ENCODE results near the gene SH3GL3.

Gene SH3GL3

GRCh38 chr15:83653639-83654378 lies 206.7 kb downstream of the SH3GL3 start, which contains the start of gene ADAMTSL3:
ADAMTSL3 (plus strand) TSS chr15:83654123; CDS start chr15:83655762, 1,639 bp downstream.
- TF ChIP-seq CREB1 (IDR thresholded peaks at IDR 0.05; ENCODE audit: low read depth) = no peak
- TF ChIP-seq NFIC (IDR thresholded peaks at IDR 0.05) = peak; percentile 27; the same call in 1 of the 2 replicates
- TF ChIP-seq, protein P1, sequence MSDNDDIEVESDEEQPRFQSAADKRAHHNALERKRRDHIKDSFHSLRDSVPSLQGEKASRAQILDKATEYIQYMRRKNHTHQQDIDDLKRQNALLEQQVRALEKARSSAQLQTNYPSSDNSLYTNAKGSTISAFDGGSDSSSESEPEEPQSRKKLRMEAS (IDR thresholded peaks at IDR 0.05) = peak; percentile 57

DNA sequence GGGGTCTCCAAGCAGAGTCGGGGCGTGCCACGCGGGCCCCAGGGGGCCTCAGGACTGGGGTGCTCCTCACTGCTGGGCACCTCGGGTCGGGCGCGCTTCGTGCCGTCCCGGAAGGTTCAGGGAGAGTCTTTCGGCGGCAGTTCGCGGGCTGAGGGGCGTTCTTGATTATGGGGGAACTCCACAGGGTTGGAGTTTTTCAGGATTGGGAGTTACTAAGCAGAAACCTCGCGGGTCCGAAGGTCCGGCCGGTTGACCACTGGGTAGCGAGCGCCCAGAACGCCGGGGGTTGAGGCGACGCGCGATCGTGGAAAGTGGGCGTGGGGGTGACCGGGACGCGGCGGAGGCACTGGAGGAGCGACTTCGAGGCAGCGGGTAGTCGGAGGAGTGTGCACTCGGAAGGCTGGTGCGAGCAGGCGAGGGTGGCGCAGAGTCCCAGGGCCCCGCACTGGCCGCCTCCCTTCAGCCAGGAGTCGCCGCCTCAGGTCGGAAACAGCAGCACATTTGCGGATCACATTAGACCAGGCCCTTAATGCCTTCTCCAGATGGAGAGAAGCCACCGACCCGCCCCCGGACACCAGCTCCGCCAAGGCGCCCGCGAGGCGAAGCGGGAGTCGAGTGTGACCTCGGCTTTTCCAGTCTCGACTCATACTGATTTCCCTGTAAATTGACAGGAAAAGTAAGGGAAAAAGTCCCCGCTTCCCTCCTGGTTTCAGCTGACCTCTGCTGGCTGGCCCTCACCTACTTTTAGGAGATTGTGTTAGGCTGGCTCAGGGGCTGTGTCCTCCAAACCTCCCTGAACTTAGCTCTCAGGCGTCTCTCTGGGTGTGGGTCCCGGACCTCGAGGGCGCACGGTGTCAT lies 207.5 kb downstream of the SH3GL3 start:
- TF ChIP-seq ZBTB7A (IDR thresholded peaks at IDR 0.05; ENCODE audit: low read depth) = no peak
- no peak for TF ChIP-seq RAD21 (IDR thresholded peaks at IDR 0.05; ENCODE audit: low read depth)
- no peak for TF ChIP-seq USF1 (IDR thresholded peaks at IDR 0.05)
- TF ChIP-seq, protein P1 (IDR thresholded peaks at IDR 0.05) = no peak
- no peak for TF ChIP-seq FOXM1 (IDR thresholded peaks at IDR 0.05; ENCODE audit: borderline replicate concordance, low read depth)
- TF ChIP-seq NFIC (IDR thresholded peaks at IDR 0.05) = no peak
- TF ChIP-seq TAF1 (IDR thresholded peaks at IDR 0.05; ENCODE audit: low read depth) = no peak
- no peak for TF ChIP-seq CEBPB (IDR thresholded peaks at IDR 0.05)
- TF ChIP-seq REST (IDR thresholded peaks at IDR 0.05; ENCODE audit: low read depth) = no peak
- TF ChIP-seq TEAD4 (IDR thresholded peaks at IDR 0.05) = no peak
- no peak for TF ChIP-seq EP300 (IDR thresholded peaks at IDR 0.05; ENCODE audit: borderline replicate concordance)
- no peak for TF ChIP-seq CREB1 (IDR thresholded peaks at IDR 0.05; ENCODE audit: low read depth)
- no peak for TF ChIP-seq TCF12 (IDR thresholded peaks at IDR 0.05; ENCODE audit: low read depth)
- TF ChIP-seq EGR1 (IDR thresholded peaks at IDR 0.05) = no peak
- TF ChIP-seq YY1 (IDR thresholded peaks at IDR 0.05; ENCODE audit: low read depth) = no peak

DNA sequence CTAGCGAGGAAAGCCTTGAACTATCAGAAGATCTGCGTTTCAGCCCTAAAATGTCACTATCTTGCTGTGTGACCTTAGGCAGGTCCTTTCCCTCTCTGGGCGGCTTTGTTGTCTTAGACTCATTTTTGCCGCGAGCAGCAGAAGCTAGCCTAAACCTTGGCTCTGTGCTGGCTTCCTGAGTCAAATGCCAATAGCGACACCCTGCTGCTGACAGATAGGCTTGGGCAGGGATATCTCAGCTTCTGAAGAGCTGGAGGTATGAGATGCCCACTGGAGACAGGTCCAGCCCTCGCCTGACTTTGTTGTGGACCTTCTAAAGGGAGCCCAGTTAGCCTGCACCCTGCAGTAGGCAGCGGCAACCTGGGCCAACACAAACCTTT lies 208.1 kb downstream of the SH3GL3 start:
- TF ChIP-seq NFIC (IDR thresholded peaks at IDR 0.05) (no peak), CREB1 (IDR thresholded peaks at IDR 0.05; ENCODE audit: low read depth) (no peak), USF1 (IDR thresholded peaks at IDR 0.05) (no peak), REST (IDR thresholded peaks at IDR 0.05; ENCODE audit: low read depth) (no peak), ZBTB7A (IDR thresholded peaks at IDR 0.05; ENCODE audit: low read depth) (no peak), TCF12 (IDR thresholded peaks at IDR 0.05; ENCODE audit: low read depth) (no peak), TEAD4 (IDR thresholded peaks at IDR 0.05) (no peak), FOXM1 (IDR thresholded peaks at IDR 0.05; ENCODE audit: borderline replicate concordance, low read depth) (no peak), RAD21 (IDR thresholded peaks at IDR 0.05; ENCODE audit: low read depth) (no peak)
- TF ChIP-seq, protein P1 (IDR thresholded peaks at IDR 0.05) = no peak

GRCh38 chr15:83656192-83656591 lies 209.1 kb downstream of the SH3GL3 start:
- TF ChIP-seq TEAD4 (IDR thresholded peaks at IDR 0.05) (no peak), EGR1 (IDR thresholded peaks at IDR 0.05) (no peak), USF1 (IDR thresholded peaks at IDR 0.05) (no peak)

DNA sequence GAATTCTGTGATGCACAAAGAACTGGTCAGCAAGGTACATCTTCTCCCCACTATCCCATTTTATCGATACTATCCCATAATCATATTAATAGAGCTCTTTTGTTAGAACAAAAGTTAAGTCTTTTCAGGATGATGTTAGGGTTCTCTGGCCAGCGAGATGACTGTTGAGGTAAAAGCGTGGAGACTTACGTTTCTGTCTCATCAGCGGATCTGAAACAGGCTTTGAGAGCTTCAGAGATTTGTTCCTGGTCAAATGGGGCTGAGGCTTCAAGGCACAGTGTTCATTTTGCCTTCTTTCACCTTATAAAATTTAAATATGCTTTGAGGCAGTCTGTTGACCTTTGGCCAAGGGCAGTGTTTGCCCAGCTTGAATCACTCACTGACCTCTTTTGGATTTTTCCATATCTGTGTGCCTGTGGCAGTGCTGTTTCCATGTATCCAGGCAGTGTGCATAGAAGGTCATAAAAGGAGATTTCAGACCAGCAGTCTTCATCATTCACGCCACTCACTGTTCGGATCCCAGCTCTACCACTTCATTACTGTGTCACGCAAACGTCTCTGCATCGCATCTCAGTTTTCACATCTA lies 209.9 kb downstream of the SH3GL3 start:
- TF ChIP-seq EGR1 (IDR thresholded peaks at IDR 0.05) (no peak), USF1 (IDR thresholded peaks at IDR 0.05) (no peak), NFIC (IDR thresholded peaks at IDR 0.05) (no peak), TEAD4 (IDR thresholded peaks at IDR 0.05) (no peak), FOXM1 (IDR thresholded peaks at IDR 0.05; ENCODE audit: borderline replicate concordance, low read depth) (no peak), CREB1 (IDR thresholded peaks at IDR 0.05; ENCODE audit: low read depth) (no peak), YY1 (IDR thresholded peaks at IDR 0.05; ENCODE audit: low read depth) (no peak), CEBPB (IDR thresholded peaks at IDR 0.05) (no peak)

Measured in Ishikawa (cell line).